ENCODE data around the gene LUC7L.
"Not testable (repeated sequence)": the region's sequence is repeated elsewhere in the genome, so short reads cannot be mapped to it uniquely, and the experiment has no call there.

Gene LUC7L

DNA sequence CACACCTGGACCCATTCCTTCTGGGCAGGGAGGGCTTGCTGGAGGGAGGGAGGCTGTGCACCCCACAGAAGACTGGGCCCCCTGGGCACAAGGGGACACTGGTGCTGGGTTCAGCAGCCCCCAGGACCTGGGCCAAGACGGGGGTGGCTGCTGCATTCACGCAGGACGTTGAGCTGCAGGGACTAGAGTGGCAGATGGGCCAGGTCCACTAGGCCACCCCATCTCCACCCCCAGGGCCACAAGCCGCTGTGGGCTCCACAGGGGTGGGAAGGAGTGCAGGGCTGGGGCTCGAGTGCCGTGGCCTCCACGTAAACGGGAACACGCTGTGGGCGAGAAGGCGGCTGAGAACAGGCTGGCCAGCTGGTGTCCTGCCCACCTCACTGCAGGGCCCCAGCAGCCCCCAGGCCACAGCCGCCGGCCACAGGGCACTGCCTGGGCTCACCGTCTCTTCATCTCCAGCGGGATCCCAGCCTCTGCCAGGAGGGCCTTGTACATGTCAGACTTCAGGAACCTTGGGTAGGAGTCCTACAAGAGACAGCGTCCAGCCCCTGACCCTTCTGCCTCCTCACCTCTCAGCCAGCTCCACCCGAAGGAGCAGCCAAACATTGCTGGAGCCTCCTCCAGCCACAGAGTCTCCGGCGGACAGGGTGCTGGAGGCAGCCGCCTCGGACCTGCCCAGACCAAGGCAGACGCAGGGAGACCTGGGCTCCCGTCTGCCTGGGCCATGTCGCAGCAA, 40.0 kb upstream of the LUC7L start:
- no peaks in the 10 kb centered on the region for H3K9me3 ChIP-seq (ENCODE audit: low read length)
- H3K27ac ChIP-seq (ENCODE audit: low read depth, low read length), result no peak overlapping the region
- H3K4me1 ChIP-seq (ENCODE audit: insufficient read depth, low read length), result no peaks in the 10 kb centered on the region
- peaks cover 10% of the 10 kb centered on the region for H3K36me3 ChIP-seq (ENCODE audit: insufficient read depth, low read length)
- no peak overlapping the region for H3K9ac ChIP-seq (ENCODE audit: low read length)
- H3K27me3 ChIP-seq (ENCODE audit: control insufficient read depth in 1 of 2, insufficient read depth in 2 of 2, low read length in 2 of 2), result peaks cover 0 to 12% of the 10 kb centered on the region in 2 donors
- no peak overlapping the region for H3K4me3 ChIP-seq (ENCODE audit: low read depth in 1 of 2, low read length in 2 of 2)

- H3K4me1 ChIP-seq (ENCODE audit: insufficient read depth, low read length), result no peaks in the 10 kb centered on the region
- no peak overlapping the region for H3K9ac ChIP-seq (ENCODE audit: low read length)
- no peak overlapping the region for H3K4me3 ChIP-seq (ENCODE audit: low read depth in 1 of 2, low read length in 2 of 2)
- peaks cover 0 to 4% of the 10 kb centered on the region in 2 donors for H3K27me3 ChIP-seq (ENCODE audit: control insufficient read depth in 1 of 2, insufficient read depth in 2 of 2, low read length in 2 of 2)
- no peak overlapping the region for H3K27ac ChIP-seq (ENCODE audit: low read depth, low read length)
- peaks cover 18% of the 10 kb centered on the region for H3K36me3 ChIP-seq (ENCODE audit: insufficient read depth, low read length)
- H3K9me3 ChIP-seq (ENCODE audit: low read length), result no peaks in the 10 kb centered on the region
These were observed 39.1 kb upstream of the LUC7L start for GRCh38 chr16:268141-269053.

GRCh38 chr16:267562-267961, 38.3 kb upstream of the LUC7L start:
- not testable (repeated sequence) for H3K9me3 ChIP-seq (ENCODE audit: low read length); H3K27ac ChIP-seq (ENCODE audit: low read depth, low read length); H3K9ac ChIP-seq (ENCODE audit: low read length); H3K4me3 ChIP-seq (ENCODE audit: low read depth in 1 of 2, low read length in 2 of 2); H3K4me1 ChIP-seq (ENCODE audit: insufficient read depth, low read length); H3K27me3 ChIP-seq (ENCODE audit: control insufficient read depth in 1 of 2, insufficient read depth in 2 of 2, low read length in 2 of 2)
- peaks cover 25% of the 10 kb centered on the region for H3K36me3 ChIP-seq (ENCODE audit: insufficient read depth, low read length)

DNA sequence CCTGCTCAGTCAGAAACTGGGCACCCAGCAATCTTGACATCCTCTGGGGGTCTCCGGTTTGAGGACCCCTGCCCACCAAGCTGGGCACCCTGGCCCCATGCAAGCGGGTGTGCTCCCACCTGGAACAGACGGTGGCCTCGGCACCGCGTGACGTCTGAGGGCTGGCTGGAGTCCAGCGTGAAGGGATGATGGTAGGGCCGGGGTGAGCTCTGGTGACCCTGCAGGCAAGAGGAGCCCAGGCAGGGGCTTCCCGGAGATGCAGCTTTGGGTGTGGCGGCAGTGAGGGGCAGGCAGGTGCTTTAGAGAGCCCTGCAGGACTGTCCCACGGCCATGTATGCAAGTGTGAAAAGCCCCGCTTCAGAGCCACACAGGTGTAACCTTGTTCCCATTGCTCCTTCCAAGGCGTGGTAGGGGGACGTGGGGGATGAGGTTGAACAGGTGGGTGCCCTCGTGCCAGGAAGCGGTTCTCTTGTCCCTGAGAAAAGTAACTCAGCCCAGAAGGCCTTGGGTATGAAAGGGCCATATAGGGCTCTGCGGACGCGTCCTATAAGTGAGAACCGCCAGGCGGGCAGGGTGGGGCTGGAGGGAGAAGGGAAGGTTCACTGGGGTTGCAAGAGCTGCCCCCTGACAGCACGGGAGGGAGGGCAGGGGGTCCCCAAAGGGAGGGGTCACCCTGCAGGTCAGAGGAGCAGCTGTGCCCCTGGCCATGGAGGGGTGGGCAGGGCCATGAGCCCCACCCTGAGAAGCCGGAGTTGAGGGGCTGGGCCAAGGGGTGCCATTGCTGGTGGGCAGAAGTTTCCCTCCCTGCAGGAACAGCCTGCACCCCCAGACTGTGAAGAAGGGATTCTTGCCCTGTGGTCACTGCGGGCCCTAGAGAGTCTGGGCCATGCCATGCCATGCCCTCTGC, 37.3 kb upstream of the LUC7L start:
- H3K9me3 ChIP-seq (ENCODE audit: low read length), result no peaks in the 10 kb centered on the region
- no peak overlapping the region for H3K9ac ChIP-seq (ENCODE audit: low read length)
- no peaks in the 10 kb centered on the region for H3K27me3 ChIP-seq (ENCODE audit: control insufficient read depth in 1 of 2, insufficient read depth in 2 of 2, low read length in 2 of 2)
- H3K4me1 ChIP-seq (ENCODE audit: insufficient read depth, low read length), result no peaks in the 10 kb centered on the region
- peaks cover 36% of the 10 kb centered on the region for H3K36me3 ChIP-seq (ENCODE audit: insufficient read depth, low read length)
- H3K27ac ChIP-seq (ENCODE audit: low read depth, low read length), result no peak overlapping the region
- H3K4me3 ChIP-seq (ENCODE audit: low read depth in 1 of 2, low read length in 2 of 2), result no peak overlapping the region

- H3K27me3 ChIP-seq (ENCODE audit: control insufficient read depth in 1 of 2, insufficient read depth in 2 of 2, low read length in 2 of 2), result no peaks in the 10 kb centered on the region
- H3K4me1 ChIP-seq (ENCODE audit: insufficient read depth, low read length), result no peaks in the 10 kb centered on the region
- peaks cover 44% of the 10 kb centered on the region for H3K36me3 ChIP-seq (ENCODE audit: insufficient read depth, low read length)
- H3K27ac ChIP-seq (ENCODE audit: low read depth, low read length), result no peak overlapping the region
- no peaks in the 10 kb centered on the region for H3K9me3 ChIP-seq (ENCODE audit: low read length)
- H3K4me3 ChIP-seq (ENCODE audit: low read depth in 1 of 2, low read length in 2 of 2), result no peak overlapping the region
- no peak overlapping the region for H3K9ac ChIP-seq (ENCODE audit: low read length)
These were observed 36.5 kb upstream of the LUC7L start for GRCh38 chr16:265711-266110.

- H3K27ac ChIP-seq (ENCODE audit: low read depth, low read length), result no peak overlapping the region
- no peaks in the 10 kb centered on the region for H3K4me1 ChIP-seq (ENCODE audit: insufficient read depth, low read length)
- no peaks in the 10 kb centered on the region for H3K9me3 ChIP-seq (ENCODE audit: low read length)
- H3K36me3 ChIP-seq (ENCODE audit: insufficient read depth, low read length), result peaks cover 50% of the 10 kb centered on the region
- H3K27me3 ChIP-seq (ENCODE audit: control insufficient read depth in 1 of 2, insufficient read depth in 2 of 2, low read length in 2 of 2), result no peaks in the 10 kb centered on the region
- no peak overlapping the region for H3K9ac ChIP-seq (ENCODE audit: low read length)
- H3K4me3 ChIP-seq (ENCODE audit: low read depth in 1 of 2, low read length in 2 of 2), result no peak overlapping the region
These were observed 35.8 kb upstream of the LUC7L start for GRCh38 chr16:265002-265529.

DNA sequence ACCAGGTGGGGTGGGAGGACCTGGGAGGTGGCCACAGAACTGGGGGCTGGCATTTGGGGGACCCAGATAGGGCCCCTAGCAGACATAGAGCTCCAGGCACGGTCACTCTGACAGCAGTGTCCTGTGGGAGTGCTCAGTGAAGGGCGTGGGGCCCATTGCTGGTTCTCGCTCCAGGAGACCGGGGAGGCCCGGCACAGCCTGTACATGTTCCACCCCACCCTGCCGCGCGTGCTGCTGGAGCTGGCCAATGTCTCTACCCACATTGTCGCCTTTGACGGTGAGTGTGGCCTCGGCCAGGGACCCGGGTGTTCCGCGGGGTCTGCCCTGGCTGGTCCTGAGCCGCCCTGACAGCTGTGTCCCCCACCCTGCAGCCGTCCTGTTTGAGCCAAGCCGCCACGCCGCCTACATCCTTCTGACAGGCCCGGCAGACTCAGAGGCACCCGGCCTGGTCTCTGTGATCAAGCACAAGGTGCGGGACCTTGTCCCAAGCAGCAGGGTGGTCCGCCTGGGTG, 35.2 kb upstream of the LUC7L start:
- Histone ChIP-seq H3K9me3 (ENCODE audit: low read length) (no peaks in the 10 kb centered on the region), H3K36me3 (ENCODE audit: insufficient read depth, low read length) (peaks cover 55% of the 10 kb centered on the region), H3K9ac (ENCODE audit: low read length) (no peak overlapping the region), H3K27ac (ENCODE audit: low read depth, low read length) (no peak overlapping the region), H3K4me3 (ENCODE audit: low read depth in 1 of 2, low read length in 2 of 2) (no peak overlapping the region), H3K4me1 (ENCODE audit: insufficient read depth, low read length) (no peaks in the 10 kb centered on the region), H3K27me3 (ENCODE audit: control insufficient read depth in 1 of 2, insufficient read depth in 2 of 2, low read length in 2 of 2) (no peaks in the 10 kb centered on the region)

DNA sequence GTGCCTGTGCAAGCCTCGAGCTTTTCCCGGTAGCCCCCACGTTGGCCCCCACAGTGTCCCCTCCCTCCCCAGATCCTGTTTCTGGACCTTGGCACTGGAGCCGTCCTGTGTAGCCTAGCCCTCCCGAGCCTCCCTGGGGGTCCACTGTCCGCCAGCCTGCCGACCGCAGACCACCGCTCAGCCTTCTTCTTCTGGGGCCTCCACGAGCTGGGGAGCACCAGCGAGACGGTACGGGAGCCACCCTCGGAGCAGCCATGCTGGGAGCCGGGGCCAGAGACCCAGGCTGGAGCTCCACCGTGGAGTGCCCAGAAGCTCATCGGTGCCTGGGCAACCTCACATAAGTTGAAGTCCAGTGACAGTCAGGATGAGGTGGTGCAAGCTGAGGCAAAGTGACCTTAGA, 34.7 kb upstream of the LUC7L start:
- no peak overlapping the region for H3K4me3 ChIP-seq (ENCODE audit: low read depth in 1 of 2, low read length in 2 of 2)
- H3K4me1 ChIP-seq (ENCODE audit: insufficient read depth, low read length), result no peaks in the 10 kb centered on the region
- no peaks in the 10 kb centered on the region for H3K27me3 ChIP-seq (ENCODE audit: control insufficient read depth in 1 of 2, insufficient read depth in 2 of 2, low read length in 2 of 2)
- H3K36me3 ChIP-seq (ENCODE audit: insufficient read depth, low read length), result peaks cover 60% of the 10 kb centered on the region
- H3K9ac ChIP-seq (ENCODE audit: low read length), result no peak overlapping the region
- no peaks in the 10 kb centered on the region for H3K9me3 ChIP-seq (ENCODE audit: low read length)
- H3K27ac ChIP-seq (ENCODE audit: low read depth, low read length), result no peak overlapping the region

DNA sequence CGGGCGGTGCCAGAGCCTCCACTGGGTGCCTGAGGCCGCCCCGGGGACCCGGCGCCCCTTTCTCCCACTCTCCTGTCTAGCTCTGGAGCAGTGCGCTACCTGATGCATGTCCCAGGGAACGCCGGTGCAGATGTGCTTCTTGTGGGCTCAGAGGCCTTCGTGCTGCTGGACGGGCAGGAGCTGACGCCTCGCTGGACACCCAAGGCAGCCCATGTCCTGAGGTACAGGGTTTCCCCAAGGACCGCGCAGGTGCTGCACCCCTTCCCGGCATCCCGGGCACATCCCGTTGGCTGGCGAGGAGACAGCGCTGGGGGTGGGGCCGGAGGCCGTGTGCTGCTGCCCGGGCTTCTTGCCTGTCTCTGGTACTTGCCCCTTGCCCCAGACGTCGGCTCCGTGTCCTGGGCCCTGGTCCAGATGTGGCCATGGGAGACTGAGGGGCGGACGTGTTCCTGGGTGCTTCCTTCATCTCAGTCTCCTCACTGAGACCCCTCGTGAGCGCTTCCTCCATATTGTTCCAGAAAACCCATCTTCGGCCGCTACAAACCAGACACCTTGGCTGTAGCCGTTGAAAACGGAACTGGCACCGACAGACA, 34.0 kb upstream of the LUC7L start:
- no peaks in the 10 kb centered on the region for H3K9me3 ChIP-seq (ENCODE audit: low read length)
- no peak overlapping the region for H3K27ac ChIP-seq (ENCODE audit: low read depth, low read length)
- H3K27me3 ChIP-seq (ENCODE audit: control insufficient read depth in 1 of 2, insufficient read depth in 2 of 2, low read length in 2 of 2), result no peaks in the 10 kb centered on the region
- no peak overlapping the region for H3K4me3 ChIP-seq (ENCODE audit: low read depth in 1 of 2, low read length in 2 of 2)
- H3K9ac ChIP-seq (ENCODE audit: low read length), result no peak overlapping the region
- H3K36me3 ChIP-seq (ENCODE audit: insufficient read depth, low read length), result peaks cover 60% of the 10 kb centered on the region
- no peaks in the 10 kb centered on the region for H3K4me1 ChIP-seq (ENCODE audit: insufficient read depth, low read length)

DNA sequence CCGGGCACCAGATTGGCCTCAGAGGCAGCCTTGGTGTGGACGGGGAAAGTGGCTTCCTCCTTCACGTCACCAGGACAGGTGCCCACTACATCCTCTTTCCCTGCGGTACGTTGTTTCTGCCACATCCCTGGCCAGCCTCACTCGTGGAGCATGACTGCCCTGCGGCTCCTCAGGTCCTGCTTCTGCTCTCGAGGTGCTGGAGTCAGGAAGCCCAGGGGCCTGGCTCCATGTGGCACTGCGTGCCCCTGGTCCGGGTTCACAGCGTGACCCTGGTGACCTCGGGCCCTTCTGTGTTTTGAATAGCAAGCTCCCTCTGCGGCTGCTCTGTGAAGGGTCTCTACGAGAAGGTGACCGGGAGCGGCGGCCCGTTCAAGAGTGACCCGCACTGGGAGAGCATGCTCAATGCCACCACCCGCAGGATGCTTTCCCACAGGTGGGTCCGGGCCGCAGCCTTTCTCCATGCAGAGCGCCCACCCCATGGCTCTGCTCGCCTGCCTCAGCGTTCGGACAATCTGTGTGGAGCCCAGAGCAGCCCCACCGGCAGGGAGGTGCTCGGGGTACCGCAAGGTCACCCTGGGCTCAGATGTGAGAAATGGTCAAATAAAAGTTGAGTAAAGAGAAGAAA, 33.0 kb upstream of the LUC7L start:
- peaks cover 60% of the 10 kb centered on the region for H3K36me3 ChIP-seq (ENCODE audit: insufficient read depth, low read length)
- H3K9me3 ChIP-seq (ENCODE audit: low read length), result no peaks in the 10 kb centered on the region
- H3K4me1 ChIP-seq (ENCODE audit: insufficient read depth, low read length), result no peaks in the 10 kb centered on the region
- H3K9ac ChIP-seq (ENCODE audit: low read length), result no peak overlapping the region
- H3K27me3 ChIP-seq (ENCODE audit: control insufficient read depth in 1 of 2, insufficient read depth in 2 of 2, low read length in 2 of 2), result no peaks in the 10 kb centered on the region
- H3K27ac ChIP-seq (ENCODE audit: low read depth, low read length), result no peak overlapping the region
- H3K4me3 ChIP-seq (ENCODE audit: low read depth in 1 of 2, low read length in 2 of 2), result no peak overlapping the region
